HG03280 (cell line): ENCODE measurements around the gene VAPA.
"Not testable (repeated sequence)": the region's sequence is repeated elsewhere in the genome, so short reads cannot be mapped to it uniquely, and the experiment has no call there.

Experiments used
- ATAC-seq: cut with Tn5 transposase; IDR thresholded peaks from one replicate; pipeline ENCODE4 v1.9.1; 2021; ENCODE audit warnings: mild to moderate bottlenecking, moderate library complexity; ENCODE audit not compliant: unreplicated experiment

VAPA gene

GRCh38 chr18:9912285-9912684, 1.5 kb upstream of the VAPA start:
- ATAC-seq, result not testable (repeated sequence)

- ATAC-seq, result no peak
Measured at GRCh38 chr18:9913151-9913525, 678 bp upstream of the VAPA start.

GRCh38 chr18:9914334-9914583, 443 bp downstream of the VAPA start:
- peak; percentile 22 for ATAC-seq

DNA sequence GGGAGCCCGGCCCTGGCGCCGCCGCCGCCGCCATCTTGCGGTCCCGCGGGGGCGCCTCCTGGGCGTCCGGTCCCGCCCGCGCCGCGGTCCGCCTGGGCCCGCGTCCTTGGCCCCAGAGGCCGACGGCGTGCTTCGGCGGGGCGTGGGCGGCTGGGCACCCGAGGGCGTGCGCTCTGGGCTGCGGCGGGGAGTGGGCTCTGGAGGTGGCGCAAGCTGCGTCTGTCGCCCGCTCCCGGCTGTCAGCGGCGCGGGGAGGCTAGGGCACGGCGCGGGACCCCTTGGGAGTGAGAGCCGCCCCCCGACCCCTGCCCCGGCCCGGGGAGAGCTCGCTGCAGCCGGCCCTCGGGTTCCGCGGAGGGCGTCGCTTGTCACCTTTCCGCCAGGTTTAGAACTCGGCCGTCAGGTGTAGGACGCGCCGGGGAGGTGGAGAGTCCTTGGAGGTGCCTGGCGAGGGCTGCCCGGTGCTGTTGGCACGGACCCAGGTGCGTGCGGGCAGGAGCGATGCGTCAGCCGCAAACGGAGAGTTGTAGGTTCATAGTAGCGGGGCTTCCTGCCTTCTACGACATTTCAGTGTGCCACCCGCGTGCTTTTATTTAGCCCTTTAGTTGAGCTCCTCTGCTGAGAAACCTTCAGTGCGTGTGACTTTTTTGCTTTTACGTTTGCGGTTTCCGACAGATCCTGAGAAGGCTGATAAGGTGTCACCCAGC, 921 bp downstream of the VAPA start:
- peak; percentile 31 for ATAC-seq

- no peak for ATAC-seq
Measured at GRCh38 chr18:9915291-9916076, 1.7 kb downstream of the VAPA start.

DNA sequence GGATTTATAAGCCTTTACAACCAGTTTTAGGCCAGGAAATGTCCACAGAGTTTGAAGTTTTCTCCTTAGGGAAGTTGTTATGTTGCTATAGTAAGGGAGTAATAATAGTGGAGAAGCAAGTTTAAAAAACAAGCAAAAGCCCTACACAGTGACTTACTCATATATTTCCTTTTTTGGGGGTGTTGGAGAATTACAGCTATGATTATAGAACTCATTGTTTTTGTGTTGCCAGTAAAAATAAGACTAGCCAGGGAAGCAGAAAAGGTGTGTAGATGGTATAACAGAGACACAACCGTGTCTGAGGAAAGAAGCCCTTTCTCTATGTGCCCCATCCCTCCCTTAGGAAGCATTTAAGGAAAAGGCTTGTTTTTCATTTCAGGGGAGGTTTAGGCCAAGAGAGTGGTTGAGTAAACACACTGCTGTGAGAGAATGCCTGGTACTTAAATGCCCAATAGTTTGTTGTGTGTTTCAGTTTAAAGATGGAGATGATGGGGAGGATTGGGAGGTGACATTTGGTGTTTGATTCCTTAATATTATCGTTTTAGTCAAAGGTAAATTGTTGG, 2.3 kb downstream of the VAPA start:
- no peak for ATAC-seq

DNA sequence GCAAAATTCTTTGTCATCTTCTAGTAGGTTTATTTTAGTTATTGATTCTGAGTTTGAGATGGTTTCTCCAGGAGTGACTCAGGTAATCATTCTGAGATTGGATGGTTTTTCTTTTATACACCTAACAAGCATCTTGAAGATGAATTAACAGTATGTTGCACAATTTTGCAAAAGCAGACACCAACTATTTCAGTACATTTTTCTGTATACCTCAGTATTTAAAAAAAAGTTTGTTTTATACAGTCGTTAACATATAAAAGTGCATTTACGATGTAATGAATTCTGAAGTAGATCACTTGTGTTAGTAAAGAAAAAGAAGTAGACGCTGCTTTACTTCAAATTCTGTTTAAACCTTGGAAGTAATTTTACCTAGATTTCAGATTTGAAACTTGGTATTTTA, 3.0 kb downstream of the VAPA start:
- ATAC-seq, result no peak

GRCh38 chr18:9918016-9918680, 4.3 kb downstream of the VAPA start:
- no peak for ATAC-seq

- ATAC-seq, result no peak
Measured at GRCh38 chr18:9919564-9920232, 5.9 kb downstream of the VAPA start.

DNA sequence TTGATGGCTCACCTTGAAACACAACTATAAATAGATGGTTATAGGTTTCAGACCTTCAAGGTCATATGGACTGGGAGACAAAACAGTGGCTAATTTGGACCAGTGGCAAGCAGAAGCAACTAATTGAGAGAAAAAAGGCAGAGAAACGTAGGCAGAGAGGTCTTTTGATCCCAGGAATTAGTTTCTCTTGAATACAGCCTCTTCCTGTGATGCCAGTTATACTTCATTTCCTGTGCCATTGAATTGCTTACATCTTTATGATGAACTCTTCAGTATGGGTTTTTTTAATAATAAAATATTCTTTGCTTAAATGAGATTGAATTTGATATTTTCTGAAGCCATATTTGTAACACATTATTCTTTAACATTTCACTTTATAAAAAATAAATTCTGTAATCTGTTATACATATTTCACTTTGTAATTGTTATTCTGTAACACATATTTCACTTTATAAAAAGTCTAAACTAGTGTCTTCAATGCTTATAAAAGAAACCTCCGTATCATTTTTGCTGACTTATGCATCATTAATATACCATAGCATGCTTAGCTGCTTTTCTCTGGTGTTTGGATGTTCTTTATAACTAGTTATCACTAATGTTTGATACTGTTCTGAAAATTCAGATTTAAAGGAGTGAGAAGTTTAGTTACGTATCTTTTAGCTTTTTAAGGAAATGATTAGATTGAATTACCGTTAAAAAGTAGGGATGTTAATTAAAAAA, 8.9 kb downstream of the VAPA start:
- no peak for ATAC-seq

DNA sequence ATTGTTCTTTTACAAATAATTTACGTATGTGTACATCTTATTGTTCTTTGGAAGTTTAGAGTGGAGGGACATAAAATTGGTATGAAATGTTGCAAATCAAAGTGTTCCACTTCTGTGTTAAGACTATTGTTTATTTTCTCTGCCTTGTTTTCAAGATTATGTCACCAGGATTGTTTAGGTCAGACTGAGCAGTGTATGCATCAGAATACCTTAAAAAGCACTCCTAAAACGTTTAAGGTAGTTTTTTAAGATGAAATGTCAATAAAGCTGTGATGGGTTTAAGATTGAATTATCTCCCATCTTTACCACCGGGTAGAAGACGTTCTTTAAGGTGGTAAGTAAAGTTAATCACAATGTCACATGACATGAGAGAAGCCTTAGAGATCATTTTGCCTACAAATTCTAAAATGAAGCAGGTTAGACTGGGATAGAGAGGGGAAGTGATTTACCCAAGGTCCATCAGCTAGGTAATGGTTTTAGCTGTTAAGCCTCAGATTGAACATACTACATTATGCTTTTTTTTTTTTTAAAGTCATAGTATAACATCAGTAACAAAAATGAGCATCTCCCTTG, 10.6 kb downstream of the VAPA start:
- ATAC-seq, result no peak

DNA sequence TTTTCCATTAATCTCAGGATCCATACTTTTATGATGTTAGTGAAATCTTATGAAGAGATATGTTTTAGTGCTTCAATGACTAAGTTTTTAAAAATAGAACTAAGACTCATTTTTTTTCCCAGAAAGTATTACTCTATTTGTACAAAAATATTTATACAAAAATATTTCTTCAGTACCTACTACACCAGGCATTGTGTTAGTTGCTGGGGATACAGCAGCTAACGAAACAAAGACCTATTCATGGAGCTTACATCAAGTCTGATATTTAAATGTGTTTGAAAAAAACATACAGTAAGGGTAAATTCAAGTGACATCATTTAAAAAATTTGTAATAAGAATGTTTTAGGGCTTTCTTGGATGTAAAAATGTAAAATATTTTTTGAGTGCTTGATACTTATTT, 11.6 kb downstream of the VAPA start:
- no peak for ATAC-seq

DNA sequence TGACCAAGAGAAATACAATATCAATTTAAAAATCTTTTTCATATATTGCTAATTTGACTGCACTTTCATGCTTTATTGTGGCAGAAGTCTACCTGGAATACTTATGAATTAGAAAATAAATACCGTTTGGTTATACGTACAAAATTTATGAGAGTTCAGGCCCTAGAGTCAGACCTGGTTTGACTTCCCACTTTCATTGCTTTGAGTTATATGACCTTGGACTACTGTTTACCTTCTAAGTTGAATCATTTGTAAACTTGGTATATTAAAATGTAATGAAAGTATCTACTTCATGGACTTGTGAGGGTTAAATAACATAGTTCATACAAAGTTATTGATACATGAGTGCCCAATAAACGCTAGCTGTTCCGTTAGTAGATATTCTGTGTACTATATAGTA, 12.0 kb downstream of the VAPA start:
- ATAC-seq, result no peak

- no peak for ATAC-seq
Measured at GRCh38 chr18:9926223-9926894, 12.5 kb downstream of the VAPA start.

DNA sequence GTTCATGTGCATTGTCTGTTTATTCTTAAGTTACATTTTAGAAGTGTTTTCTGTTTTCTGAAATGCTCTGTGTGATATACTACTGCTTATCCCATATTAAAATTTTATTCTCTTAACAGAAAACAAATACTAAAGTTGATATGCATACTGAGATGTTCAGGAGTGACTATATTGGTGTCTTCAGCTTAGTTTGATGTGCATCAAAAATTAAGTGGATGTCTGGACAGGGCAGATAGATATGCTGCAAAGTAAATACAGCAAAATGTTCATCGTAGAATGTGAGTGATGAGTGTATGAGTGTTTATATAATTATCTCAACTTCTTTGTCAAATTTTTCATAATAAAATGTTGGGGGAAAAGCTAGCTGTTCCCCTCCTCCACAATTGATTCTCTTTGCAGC, 13.2 kb downstream of the VAPA start:
- ATAC-seq, result no peak

GRCh38 chr18:9927392-9928063, 13.7 kb downstream of the VAPA start:
- ATAC-seq, result no peak

DNA sequence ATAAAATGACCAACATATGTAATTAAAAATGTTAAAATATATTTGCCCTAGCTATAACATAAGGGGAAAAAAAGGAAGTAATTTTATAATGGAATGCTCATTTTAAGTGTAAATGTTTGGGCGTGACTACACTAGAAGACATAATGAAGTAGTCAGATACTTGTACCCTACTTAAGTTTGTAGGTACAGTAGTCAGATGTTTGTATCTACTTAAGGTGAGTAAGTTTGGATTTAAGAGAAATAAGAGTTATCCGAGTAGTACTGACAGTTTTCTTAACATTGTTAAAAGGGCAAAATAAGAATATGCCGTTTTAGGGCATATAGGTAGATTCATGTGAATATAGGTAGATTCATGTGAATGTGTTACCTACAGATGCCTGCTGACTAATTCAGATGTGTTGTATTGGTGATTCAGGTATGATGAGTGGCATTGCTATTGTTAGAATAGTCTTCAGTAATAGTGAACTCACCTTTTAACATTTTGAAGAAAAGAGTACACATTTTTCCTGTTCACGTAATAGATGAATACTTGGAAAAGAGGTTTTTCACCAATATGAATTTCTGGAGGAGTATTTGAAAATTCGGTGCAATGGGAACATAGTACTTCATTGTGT, 14.9 kb downstream of the VAPA start:
- ATAC-seq, result no peak

DNA sequence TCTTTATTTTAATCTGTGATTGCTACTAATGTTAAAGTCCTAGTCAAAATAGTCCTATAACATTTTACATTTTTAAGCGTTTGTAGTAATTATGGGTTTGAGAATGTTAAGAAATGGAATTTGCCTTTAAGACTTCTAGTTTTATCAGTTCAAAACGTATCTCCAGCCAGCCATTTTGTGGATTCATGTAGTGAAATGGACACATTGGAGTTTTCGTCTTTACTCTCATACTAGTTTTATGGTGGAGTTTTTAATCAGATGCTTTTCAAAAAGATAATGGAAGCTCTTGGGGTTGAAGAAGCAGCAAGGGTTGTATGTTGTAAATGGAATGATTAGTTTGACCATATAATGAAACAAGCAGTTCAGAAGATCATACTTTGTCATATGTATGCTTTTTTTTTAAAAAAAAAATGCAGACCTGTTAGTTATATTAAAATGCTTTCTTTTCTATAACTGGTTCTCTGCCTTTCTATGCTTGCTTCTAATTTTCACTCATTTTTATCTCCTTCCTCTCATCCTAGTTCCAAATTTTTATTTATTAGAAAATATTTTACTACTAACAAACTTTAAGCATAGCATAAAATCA, 16.6 kb downstream of the VAPA start:
- ATAC-seq, result no peak

DNA sequence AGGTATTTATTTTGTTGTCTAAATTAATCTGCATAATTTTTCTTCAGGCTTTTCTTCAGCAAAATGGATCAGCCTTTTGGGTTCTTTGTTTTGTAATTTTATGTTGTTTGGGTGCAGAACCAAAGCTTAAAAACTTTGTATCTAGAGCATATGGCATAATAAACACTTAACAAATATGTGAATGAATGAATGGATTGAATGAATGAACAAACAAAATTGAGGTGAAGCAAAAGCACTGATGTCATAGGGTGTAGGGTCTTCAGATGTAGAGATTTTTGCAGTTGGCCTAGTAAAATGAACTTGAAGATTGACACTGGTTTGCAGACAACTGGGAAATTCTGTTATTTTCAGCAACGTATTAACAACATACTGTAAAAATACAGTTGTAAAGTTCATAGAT, 17.3 kb downstream of the VAPA start:
- no peak for ATAC-seq
